K562 (cell line): ENCODE measurements around the gene ATG7.

Source experiments
- CTCF ChIP-seq, 3 experiments: IDR thresholded peaks in 2 of 3; conservative IDR thresholded peaks in 1 of 3; 2 replicates each; pipeline ENCODE4 v1.5.1; 2011 to 2012; ENCODE audit warnings: low read length in 3 of 3, mild to moderate bottlenecking in 3 of 3, control low read depth in 2 of 3, improper control_type of control experiment in 1 of 3, inconsistent platforms in 1 of 3, low read depth in 1 of 3, mixed read lengths in 1 of 3, moderate library complexity in 1 of 3; ENCODE audit not compliant: insufficient read depth in 2 of 3
- POLR2AphosphoS2 ChIP-seq: IDR thresholded peaks from 2 replicates; pipeline ENCODE4 v1.6.1; 2012; ENCODE audit warnings: low read length, improper control_type of control experiment
- ZNF24 ChIP-seq: fragments of 450-650 bp; IDR thresholded peaks from 2 replicates; pipeline ENCODE4 v1.6.1; 2016

GRCh38 chr3:11226042-11226370, 46.2 kb upstream of the ATG7 start:
- TF ChIP-seq POLR2AphosphoS2 (no peak), ZNF24 (no peak), CTCF (IDR thresholded peaks at IDR 0.05 in 2 of 3, conservative IDR thresholded peaks at IDR 0.05 in 1 of 3; ENCODE audit: insufficient read depth in 2 of 3, low read depth in 1 of 3, low read length in 3 of 3) (no peak)
